CD8-positive, alpha-beta memory T cell (primary cell): ENCODE measurements around the gene HLA-F. TPM values are rescaled to one million over a fixed set of nuclear protein-coding genes. Genes with fewer than 3 reads are reported as not detected.

ENCODE experiments used
- CTCF ChIA-PET: fragments of 350-600 bp; sonication (Branson Sonifier 250); formaldehyde crosslinking; loops from one replicate; lab custom pipeline; 2021; ENCODE audit warnings: antibody characterized with exemption; lab: Charles Lee
- POLR2A ChIA-PET: fragments of 350-600 bp; sonication (Branson Sonifier 250); formaldehyde crosslinking; loops from one replicate; lab custom pipeline; 2021; ENCODE audit warnings: antibody characterized with exemption; lab: Charles Lee
- DNase-seq, 5 donors: peaks; one replicate each; pipeline versions ENCODE4 v3.0.0 to v3.0.0-alpha.2; 2020 to 2022; ENCODE audit warnings: mixed read lengths in 1 of 5
- H3K27ac ChIP-seq: one replicate; pipeline ENCODE4 v1.7.0; 2013; ENCODE audit warnings: low read depth, mild to moderate bottlenecking, low read length, moderate library complexity
- H3K27me3 ChIP-seq: 2 replicates; pipeline ENCODE4 v1.7.0; 2013; ENCODE audit warnings: low read length, mild to moderate bottlenecking; ENCODE audit not compliant: insufficient read depth, poor library complexity, severe bottlenecking
- H3K36me3 ChIP-seq: 2 replicates; pipeline ENCODE4 v1.7.0; 2013; ENCODE audit warnings: mild to moderate bottlenecking, low read length, moderate library complexity; ENCODE audit not compliant: insufficient read depth
- H3K4me1 ChIP-seq: 2 replicates; pipeline ENCODE4 v1.7.0; 2013; ENCODE audit warnings: mild to moderate bottlenecking, low read length, moderate library complexity; ENCODE audit not compliant: insufficient read depth
- H3K4me3 ChIP-seq: 2 replicates; pipeline ENCODE4 v1.7.0; 2013; ENCODE audit warnings: mild to moderate bottlenecking, low read length
- H3K9me3 ChIP-seq: 2 replicates; pipeline ENCODE4 v1.7.0; 2013; ENCODE audit warnings: mild to moderate bottlenecking, low read length
- H3K27ac Mint-ChIP-seq, 8 donors: one replicate each; pipeline ENCODE4 v1.8.0; 2020 to 2021; ENCODE audit warnings: mixed read lengths in 8 of 8, mild to moderate bottlenecking in 6 of 8, inconsistent platforms in 3 of 8, moderate library complexity in 3 of 8
- H3K27me3 Mint-ChIP-seq, 2 donors: one replicate each; pipeline ENCODE4 v1.8.0; 2020 to 2021; ENCODE audit warnings: mixed read lengths in 2 of 2, mild to moderate bottlenecking in 1 of 2, moderate library complexity in 1 of 2
- H3K36me3 Mint-ChIP-seq, 3 donors: one replicate each; pipeline ENCODE4 v1.8.0; 2020 to 2021; ENCODE audit warnings: mixed read lengths in 3 of 3, inconsistent platforms in 1 of 3, mild to moderate bottlenecking in 1 of 3
- H3K4me1 Mint-ChIP-seq, 3 donors: one replicate each; pipeline ENCODE4 v1.8.0; 2020 to 2021; ENCODE audit warnings: mixed read lengths in 3 of 3, inconsistent platforms in 1 of 3, mild to moderate bottlenecking in 1 of 3
- H3K4me3 Mint-ChIP-seq, 7 donors: one replicate each; pipeline ENCODE4 v1.8.0; 2020 to 2021; ENCODE audit warnings: mixed read lengths in 7 of 7, mild to moderate bottlenecking in 6 of 7, moderate library complexity in 4 of 7, inconsistent platforms in 2 of 7
- H3K9me3 Mint-ChIP-seq, 5 donors: one replicate each; pipeline ENCODE4 v1.8.0; 2020 to 2022; ENCODE audit warnings: mixed read lengths in 5 of 5, mild to moderate bottlenecking in 3 of 5, moderate library complexity in 2 of 5, inconsistent platforms in 1 of 5
- polyA plus RNA-seq: library from polyadenylated mRNA; unstranded; fragments of 300-500 nt; fragmentation: Illumina TruSeq; gene quantifications from one replicate; pipeline ENCODE4 v1.2.3, GENCODE V29; 2021
- total RNA-seq, 2 experiments: library from RNA; stranded (reverse); gene quantifications; one replicate each; pipeline ENCODE4 v1.2.3, GENCODE V29; 2021

The HLA-F gene
- 100 to 1,000 TPM; 222 to 242 TPM for total RNA-seq
- 500 TPM for polyA plus RNA-seq

- ChIA-PET CTCF (interaction anchor here (1.0 to 1.7 kb wide), 3 partner anchors 13 to 17 kb away, joined by 4 to 8 read pairs (median 4); no protein-coding TSS in a partner anchor), POLR2A (no interaction called here)
- no peaks in the 10 kb centered on the region for H3K9me3 Mint-ChIP-seq
- Histone ChIP-seq H3K4me3 (peak within 1 kb of the TSS; percentile 97), H3K4me1 (peaks cover 53% of the 10 kb centered on the region), H3K9me3 (no peaks in the 10 kb centered on the region), H3K36me3 (peaks cover 32% of the 10 kb centered on the region), H3K27ac (peak within 1 kb of the TSS; percentile 96), H3K27me3 (no peaks in the 10 kb centered on the region)
- H3K27ac Mint-ChIP-seq = peak within 1 kb of the TSS; percentile 97 to 100 (median 99)
- peak in 4 of 5 donors; percentile 87 to 94 (median 88) for DNase-seq
- peak within 1 kb of the TSS; percentile 94 to 97 (median 97) for H3K4me3 Mint-ChIP-seq
- H3K27me3 Mint-ChIP-seq = peaks cover 0 to 10% of the 10 kb centered on the region in 2 donors
- peaks cover 21 to 55% (median 22%) of the 10 kb centered on the region in 3 donors for H3K36me3 Mint-ChIP-seq
- peaks cover 53 to 54% (median 53%) of the 10 kb centered on the region in 3 donors for H3K4me1 Mint-ChIP-seq
Observed at GRCh38 chr6:29723262-29723665, at the start of gene HLA-F. Gene HLA-F, plus strand, starts transcription at chr6:29723434. Its CDS starts 30 bp downstream, at chr6:29723464.

- H3K27me3 Mint-ChIP-seq = peaks cover 6 to 14% of the 10 kb centered on the region in 2 donors
Observed at GRCh38 chr6:29674008-29674407, 49.2 kb upstream of the HLA-F start.

DNA sequence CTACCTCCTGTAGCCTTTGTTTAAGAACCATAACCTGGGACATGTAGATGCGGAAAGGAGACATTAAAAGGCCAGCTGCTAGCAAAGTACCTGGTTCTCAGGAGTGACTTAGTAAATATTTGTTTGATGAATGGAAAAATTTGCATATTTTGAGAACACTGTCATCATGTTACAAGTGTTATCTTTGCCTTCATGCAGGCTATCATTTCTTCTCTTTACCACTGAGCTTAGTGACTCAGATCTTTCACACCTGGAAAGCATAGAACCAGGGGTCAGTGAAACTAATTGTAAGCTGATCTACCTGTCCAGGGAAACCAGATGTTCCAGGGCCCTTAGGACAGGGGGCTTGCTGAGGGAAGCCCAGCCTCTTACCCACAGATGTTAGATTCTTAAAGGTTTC lies 47.7 kb upstream of the HLA-F start:
- H3K36me3 ChIP-seq = no peaks in the 10 kb centered on the region
- peaks cover 4 to 39% (median 7%) of the 10 kb centered on the region in 3 donors for H3K4me1 Mint-ChIP-seq
- H3K27ac ChIP-seq = no peak overlapping the region
- peak overlapping the region in 2 of 8 donors; percentile 47 to 75 for H3K27ac Mint-ChIP-seq
- peaks cover 3 to 13% of the 10 kb centered on the region in 2 donors for H3K27me3 Mint-ChIP-seq
- peaks cover 9% of the 10 kb centered on the region for H3K27me3 ChIP-seq
- peaks cover 0 to 17% (median 0%) of the 10 kb centered on the region in 3 donors for H3K36me3 Mint-ChIP-seq
- no peak overlapping the region for H3K4me3 Mint-ChIP-seq
- no peaks in the 10 kb centered on the region for H3K9me3 Mint-ChIP-seq
- ChIA-PET CTCF (interaction anchor here (2.9 kb wide), 1 partner anchor 22 kb away, joined by 11 read pairs; no protein-coding TSS in a partner anchor), POLR2A (no interaction called here)
- H3K4me3 ChIP-seq = no peak overlapping the region
- no peaks in the 10 kb centered on the region for H3K4me1 ChIP-seq
- no peak for DNase-seq
- no peaks in the 10 kb centered on the region for H3K9me3 ChIP-seq

More at GRCh38 chr6:29674008-29674407, 49.2 kb upstream of the HLA-F start:
- ChIA-PET CTCF (interaction anchor here (2.9 kb wide), 1 partner anchor 20 kb away, joined by 11 read pairs; no protein-coding TSS in a partner anchor), POLR2A (no interaction called here)
- no peak overlapping the region for H3K4me3 Mint-ChIP-seq
- no peak overlapping the region for H3K27ac Mint-ChIP-seq
- H3K36me3 Mint-ChIP-seq = peaks cover 0 to 17% (median 0%) of the 10 kb centered on the region in 3 donors
- Histone ChIP-seq H3K27ac (no peak overlapping the region), H3K27me3 (peaks cover 9% of the 10 kb centered on the region), H3K4me1 (no peaks in the 10 kb centered on the region), H3K9me3 (no peaks in the 10 kb centered on the region), H3K4me3 (no peak overlapping the region), H3K36me3 (no peaks in the 10 kb centered on the region)
- H3K9me3 Mint-ChIP-seq = no peaks in the 10 kb centered on the region
- no peak for DNase-seq
- peaks cover 4 to 25% (median 7%) of the 10 kb centered on the region in 3 donors for H3K4me1 Mint-ChIP-seq

GRCh38 chr6:29676981-29677601 lies 46.1 kb upstream of the HLA-F start:
- Mint-ChIP-seq H3K36me3 (peaks cover 0 to 20% (median 0%) of the 10 kb centered on the region in 3 donors), H3K27ac (peak overlapping the region in 4 of 8 donors; percentile 79 to 98 (median 84)), H3K9me3 (no peaks in the 10 kb centered on the region), H3K4me1 (peaks cover 4 to 45% (median 7%) of the 10 kb centered on the region in 3 donors), H3K27me3 (peaks cover 6 to 10% of the 10 kb centered on the region in 2 donors), H3K4me3 (no peak overlapping the region)
- ChIA-PET POLR2A (no interaction called here), CTCF (interaction anchor here (1.7 kb wide), 1 partner anchor 24 kb away, joined by 8 read pairs; no protein-coding TSS in a partner anchor)
- H3K27me3 ChIP-seq = no peaks in the 10 kb centered on the region
- no peak for DNase-seq
- no peaks in the 10 kb centered on the region for H3K9me3 ChIP-seq
- H3K4me3 ChIP-seq = no peak overlapping the region
- no peak overlapping the region for H3K27ac ChIP-seq
- no peaks in the 10 kb centered on the region for H3K36me3 ChIP-seq
- H3K4me1 ChIP-seq = no peaks in the 10 kb centered on the region

DNA sequence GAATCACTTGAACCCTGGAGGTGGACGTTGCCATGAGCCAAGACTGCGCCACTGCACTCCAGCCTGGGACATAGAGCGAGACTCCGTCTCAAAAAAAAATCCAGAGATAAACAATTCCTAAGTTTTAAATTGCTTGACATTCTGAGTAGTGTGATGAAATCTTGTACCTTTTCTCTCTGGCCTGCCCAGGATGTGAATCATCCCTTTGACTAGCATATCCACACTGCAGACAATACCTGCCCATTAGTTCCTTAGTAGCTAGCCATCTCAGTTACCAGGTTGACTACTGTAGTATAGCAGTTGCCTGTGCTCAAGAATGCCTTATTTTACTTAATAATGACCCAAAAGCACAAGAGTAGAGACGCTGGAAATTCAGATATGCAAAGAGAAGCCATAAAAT lies 45.1 kb upstream of the HLA-F start:
- no peak overlapping the region for H3K27ac ChIP-seq

GRCh38 chr6:29679962-29680361 lies 43.3 kb upstream of the HLA-F start:
- no peaks in the 10 kb centered on the region for H3K9me3 Mint-ChIP-seq
- POLR2A ChIA-PET = no interaction called here
- peak overlapping the region in 4 of 7 donors; percentile 74 to 86 (median 82) for H3K4me3 Mint-ChIP-seq
- H3K27me3 ChIP-seq = no peaks in the 10 kb centered on the region
- no peak for DNase-seq
- peaks cover 9 to 58% (median 15%) of the 10 kb centered on the region in 3 donors for H3K4me1 Mint-ChIP-seq
- H3K27me3 Mint-ChIP-seq = peaks cover 6% of the 10 kb centered on the region in 2 donors
- peak overlapping the region in 1 of 8 donors; percentile 79 for H3K27ac Mint-ChIP-seq
- peaks cover 0 to 11% (median 0%) of the 10 kb centered on the region in 3 donors for H3K36me3 Mint-ChIP-seq
- no peaks in the 10 kb centered on the region for H3K4me1 ChIP-seq
- CTCF ChIA-PET = interaction anchor here (1.6 kb wide), 1 partner anchor 27 kb away, joined by 4 read pairs; no protein-coding TSS in a partner anchor
- H3K27ac ChIP-seq = no peak overlapping the region
- no peaks in the 10 kb centered on the region for H3K36me3 ChIP-seq
- no peaks in the 10 kb centered on the region for H3K9me3 ChIP-seq
- no peak overlapping the region for H3K4me3 ChIP-seq

More for the DNA sequence above, 45.1 kb upstream of the HLA-F start:
- Mint-ChIP-seq H3K4me3 (no peak overlapping the region), H3K27me3 (peaks cover 6% of the 10 kb centered on the region in 2 donors), H3K4me1 (peaks cover 4 to 45% (median 7%) of the 10 kb centered on the region in 3 donors), H3K27ac (peak overlapping the region in 1 of 8 donors; percentile 58), H3K36me3 (peaks cover 0 to 18% (median 0%) of the 10 kb centered on the region in 3 donors), H3K9me3 (no peaks in the 10 kb centered on the region)
- Histone ChIP-seq H3K36me3 (no peaks in the 10 kb centered on the region), H3K27me3 (no peaks in the 10 kb centered on the region), H3K9me3 (no peaks in the 10 kb centered on the region), H3K4me3 (no peak overlapping the region), H3K4me1 (no peaks in the 10 kb centered on the region)
- no peak for DNase-seq
- CTCF ChIA-PET = interaction anchor here (1.1 to 1.7 kb wide), 2 partner anchors 25 to 29 kb away, joined by 3 to 8 read pairs; no protein-coding TSS in a partner anchor
- POLR2A ChIA-PET = interaction anchor here (0.7 kb wide), 1 partner anchor 57 kb away, joined by 4 read pairs; no protein-coding TSS in a partner anchor

DNA sequence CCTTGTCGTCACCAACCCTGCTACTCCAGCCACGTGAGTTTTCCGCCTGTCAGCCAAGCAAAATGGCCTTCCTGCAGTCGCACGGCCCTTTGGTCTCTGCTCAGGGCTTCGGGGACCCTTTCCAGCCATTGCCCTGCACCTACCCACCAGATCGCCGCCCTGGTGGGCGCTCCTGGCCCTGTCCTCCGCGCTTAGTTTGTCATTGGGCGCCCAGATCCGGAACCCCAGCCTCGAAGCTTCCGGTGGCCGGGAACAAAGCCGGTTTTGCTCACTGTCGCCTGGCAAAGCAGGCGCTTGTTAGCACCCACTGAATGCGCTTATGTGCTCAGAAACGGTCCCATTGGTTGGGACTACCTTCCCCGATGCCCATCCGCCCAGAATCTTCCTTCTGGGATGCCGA lies 42.8 kb upstream of the HLA-F start:
- Mint-ChIP-seq H3K4me1 (peaks cover 9 to 58% (median 15%) of the 10 kb centered on the region in 3 donors), H3K27ac (peak overlapping the region in 4 of 8 donors; percentile 27 to 79 (median 60)), H3K27me3 (peaks cover 6% of the 10 kb centered on the region in 2 donors), H3K9me3 (no peaks in the 10 kb centered on the region), H3K4me3 (peak overlapping the region in 4 of 7 donors; percentile 74 to 86 (median 82)), H3K36me3 (peaks cover 0 to 8% (median 0%) of the 10 kb centered on the region in 3 donors)
- H3K36me3 ChIP-seq = no peaks in the 10 kb centered on the region
- H3K4me3 ChIP-seq = no peak overlapping the region
- CTCF ChIA-PET = interaction anchor here (1.0 to 1.6 kb wide), 2 partner anchors 25 to 27 kb away, joined by 4 read pairs; no protein-coding TSS in a partner anchor
- peak in 1 of 5 donors; percentile 49 for DNase-seq
- no peaks in the 10 kb centered on the region for H3K27me3 ChIP-seq
- H3K27ac ChIP-seq = no peak overlapping the region
- POLR2A ChIA-PET = no interaction called here
- H3K9me3 ChIP-seq = no peaks in the 10 kb centered on the region
- no peaks in the 10 kb centered on the region for H3K4me1 ChIP-seq
